Nephron progenitor cell (in vitro differentiated cells): ENCODE data around the gene NCAPG.

Source experiments
- DNase-seq: peaks from one replicate; pipeline ENCODE4 v3.0.0; 2021
- H3K27ac Mint-ChIP-seq: 2 replicates; pipeline ENCODE4 v1.8.0; 2021; ENCODE audit warnings: mild to moderate bottlenecking, moderate library complexity, mixed read lengths
- H3K27me3 Mint-ChIP-seq: 2 replicates; pipeline ENCODE4 v1.8.0; 2021; ENCODE audit warnings: mild to moderate bottlenecking, low read depth, mixed read lengths; ENCODE audit not compliant: poor library complexity
- H3K36me3 Mint-ChIP-seq: 2 replicates; pipeline ENCODE4 v1.8.0; 2021; ENCODE audit warnings: low read depth, mixed read lengths
- H3K4me1 Mint-ChIP-seq: 2 replicates; pipeline ENCODE4 v1.8.0; 2021; ENCODE audit warnings: mixed read lengths
- H3K4me3 Mint-ChIP-seq: 2 replicates; pipeline ENCODE4 v1.8.0; 2021; ENCODE audit warnings: mild to moderate bottlenecking, moderate library complexity, mixed read lengths
- H3K9me3 Mint-ChIP-seq: 2 replicates; pipeline ENCODE4 v1.8.0; 2021; ENCODE audit warnings: mild to moderate bottlenecking, moderate library complexity, mixed read lengths
- TF ChIP-seq, protein P1 (sequence below): fragments of 200-600 bp; sonication (generic); IDR thresholded peaks from 2 replicates; pipeline ENCODE4 v1.5.0; 2021; ENCODE audit warnings: antibody characterized with exemption

The NCAPG gene

DNA sequence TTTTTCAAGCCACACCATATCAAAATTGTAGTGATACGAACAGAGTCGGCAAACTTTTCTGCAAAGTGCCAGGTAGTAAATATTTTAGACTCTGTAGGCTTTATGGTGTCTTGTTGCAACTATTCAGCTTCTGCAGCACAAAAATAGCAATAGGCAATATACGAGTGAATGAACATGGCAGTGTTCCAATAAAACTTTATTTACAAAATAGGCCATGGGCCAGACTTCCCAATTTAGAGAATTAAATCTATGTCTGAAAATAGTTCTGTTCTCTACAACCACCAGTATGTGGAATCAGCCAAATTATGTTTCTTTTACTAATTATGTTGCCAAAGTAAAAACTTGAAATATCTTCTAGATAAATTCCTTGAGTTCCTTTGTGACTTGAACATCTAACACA lies 56.5 kb downstream of the NCAPG start:
- Mint-ChIP-seq H3K27ac (no peak overlapping the region), H3K4me1 (no peaks in the 10 kb centered on the region), H3K4me3 (no peak overlapping the region), H3K36me3 (peaks cover 31% of the 10 kb centered on the region), H3K9me3 (peaks cover 16% of the 10 kb centered on the region), H3K27me3 (no peaks in the 10 kb centered on the region)
- DNase-seq, result no peak
- TF ChIP-seq, protein P1, sequence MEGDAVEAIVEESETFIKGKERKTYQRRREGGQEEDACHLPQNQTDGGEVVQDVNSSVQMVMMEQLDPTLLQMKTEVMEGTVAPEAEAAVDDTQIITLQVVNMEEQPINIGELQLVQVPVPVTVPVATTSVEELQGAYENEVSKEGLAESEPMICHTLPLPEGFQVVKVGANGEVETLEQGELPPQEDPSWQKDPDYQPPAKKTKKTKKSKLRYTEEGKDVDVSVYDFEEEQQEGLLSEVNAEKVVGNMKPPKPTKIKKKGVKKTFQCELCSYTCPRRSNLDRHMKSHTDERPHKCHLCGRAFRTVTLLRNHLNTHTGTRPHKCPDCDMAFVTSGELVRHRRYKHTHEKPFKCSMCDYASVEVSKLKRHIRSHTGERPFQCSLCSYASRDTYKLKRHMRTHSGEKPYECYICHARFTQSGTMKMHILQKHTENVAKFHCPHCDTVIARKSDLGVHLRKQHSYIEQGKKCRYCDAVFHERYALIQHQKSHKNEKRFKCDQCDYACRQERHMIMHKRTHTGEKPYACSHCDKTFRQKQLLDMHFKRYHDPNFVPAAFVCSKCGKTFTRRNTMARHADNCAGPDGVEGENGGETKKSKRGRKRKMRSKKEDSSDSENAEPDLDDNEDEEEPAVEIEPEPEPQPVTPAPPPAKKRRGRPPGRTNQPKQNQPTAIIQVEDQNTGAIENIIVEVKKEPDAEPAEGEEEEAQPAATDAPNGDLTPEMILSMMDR, result no peak

DNA sequence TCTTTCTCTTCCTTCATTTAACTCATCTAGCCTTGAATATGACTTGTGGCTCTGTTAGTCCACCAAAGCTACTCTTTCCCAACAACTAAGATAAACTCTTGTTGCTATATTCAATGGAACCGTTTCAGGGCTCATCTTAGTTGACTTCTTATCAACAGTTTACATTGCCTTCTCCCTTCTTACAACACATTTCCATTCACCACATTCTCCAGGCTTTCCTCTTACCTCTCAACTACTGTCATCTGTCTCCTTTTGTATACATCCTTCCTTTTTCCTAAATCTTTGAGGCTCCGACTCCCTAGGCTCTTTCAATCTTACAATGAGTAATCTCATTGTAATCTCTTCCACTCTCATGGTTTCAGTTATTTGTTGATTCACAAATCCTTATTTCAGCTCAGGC lies 58.5 kb downstream of the NCAPG start:
- Mint-ChIP-seq H3K27ac (no peak overlapping the region), H3K36me3 (peaks cover 10% of the 10 kb centered on the region), H3K4me3 (no peak overlapping the region), H3K27me3 (no peaks in the 10 kb centered on the region), H3K9me3 (no peaks in the 10 kb centered on the region), H3K4me1 (no peaks in the 10 kb centered on the region)
- TF ChIP-seq, protein P1, result no peak
- DNase-seq, result no peak

DNA sequence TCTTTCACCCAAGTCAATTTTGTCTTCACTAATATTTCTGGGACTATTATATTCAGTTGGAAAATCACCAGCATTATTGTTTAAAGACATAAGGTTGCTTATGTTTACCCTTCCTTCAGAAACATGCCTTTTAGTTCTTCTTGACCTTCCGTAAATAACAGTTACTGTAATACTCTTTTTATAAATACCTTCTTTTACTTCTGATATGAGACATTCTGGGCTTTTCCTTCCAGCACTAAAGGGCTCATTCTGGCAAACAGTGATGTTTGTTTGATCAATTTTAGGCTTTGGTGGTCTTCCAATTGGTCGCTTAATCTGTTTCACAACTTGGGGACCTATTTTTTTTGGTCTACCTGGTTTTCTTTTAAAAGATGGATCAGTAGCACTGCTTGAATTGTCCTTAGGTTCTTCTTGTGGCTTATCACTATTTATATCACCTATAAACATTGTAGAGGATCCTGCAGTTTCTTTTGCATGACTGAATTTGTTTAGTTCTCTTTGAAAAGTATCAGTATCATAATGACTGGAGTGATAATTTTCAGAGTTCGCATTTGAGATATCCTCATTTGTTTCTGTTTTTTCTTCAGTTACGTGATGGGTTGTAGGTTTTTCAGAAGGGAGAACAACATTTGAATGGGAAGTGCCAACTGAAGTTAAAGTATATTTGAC lies 64.8 kb downstream of the NCAPG start:
- TF ChIP-seq, protein P1, result no peak
- no peak for DNase-seq
- H3K4me1 Mint-ChIP-seq, result no peaks in the 10 kb centered on the region
- no peak overlapping the region for H3K27ac Mint-ChIP-seq
- H3K36me3 Mint-ChIP-seq, result peaks cover 20% of the 10 kb centered on the region
- H3K4me3 Mint-ChIP-seq, result no peak overlapping the region
- no peaks in the 10 kb centered on the region for H3K27me3 Mint-ChIP-seq
- H3K9me3 Mint-ChIP-seq, result no peaks in the 10 kb centered on the region

DNA sequence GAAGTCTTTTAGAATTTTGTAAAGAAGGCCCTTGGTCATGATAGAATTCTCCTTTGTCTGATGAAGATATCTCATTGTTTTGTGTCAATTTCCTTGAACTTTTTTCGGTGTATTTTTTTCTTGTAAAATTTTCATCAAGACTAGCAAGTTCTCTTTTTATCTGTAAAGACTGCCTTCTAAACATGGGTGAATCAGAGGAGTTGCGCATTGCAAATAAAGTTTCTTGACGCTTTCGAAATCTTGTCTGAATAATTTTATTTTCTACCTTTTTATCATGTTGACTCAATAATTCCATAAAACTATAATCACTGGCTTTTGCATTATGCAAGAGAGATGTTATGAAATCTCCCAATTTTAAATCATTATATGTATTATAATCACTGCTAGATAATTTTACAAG lies 66.2 kb downstream of the NCAPG start:
- Mint-ChIP-seq H3K27ac (no peak overlapping the region), H3K9me3 (no peaks in the 10 kb centered on the region), H3K36me3 (peaks cover 20% of the 10 kb centered on the region), H3K4me3 (no peak overlapping the region), H3K4me1 (no peaks in the 10 kb centered on the region), H3K27me3 (no peaks in the 10 kb centered on the region)
- no peak for DNase-seq
- TF ChIP-seq, protein P1, result no peak

DNA sequence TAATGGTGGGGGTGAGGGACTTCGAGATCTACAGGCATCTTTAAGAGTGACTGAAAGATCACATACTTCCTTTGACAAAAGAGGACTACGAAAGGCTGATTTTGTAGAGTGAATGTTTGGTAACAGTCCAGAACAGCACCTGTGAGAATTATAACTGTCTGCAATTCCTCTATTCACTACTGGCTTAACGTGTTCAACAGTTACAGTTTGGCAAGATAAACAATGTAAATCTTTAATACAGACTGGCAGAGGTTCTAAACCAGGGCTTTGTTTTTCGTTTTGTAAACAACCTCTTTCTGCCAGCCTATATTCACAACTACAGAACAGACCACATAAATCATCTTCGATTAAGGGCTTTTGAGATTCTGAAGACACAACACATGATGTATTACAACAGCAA lies 66.9 kb downstream of the NCAPG start:
- DNase-seq, result no peak
- H3K9me3 Mint-ChIP-seq, result no peaks in the 10 kb centered on the region
- peaks cover 20% of the 10 kb centered on the region for H3K36me3 Mint-ChIP-seq
- no peak overlapping the region for H3K4me3 Mint-ChIP-seq
- no peaks in the 10 kb centered on the region for H3K4me1 Mint-ChIP-seq
- no peaks in the 10 kb centered on the region for H3K27me3 Mint-ChIP-seq
- H3K27ac Mint-ChIP-seq, result no peak overlapping the region
- TF ChIP-seq, protein P1, result no peak

DNA sequence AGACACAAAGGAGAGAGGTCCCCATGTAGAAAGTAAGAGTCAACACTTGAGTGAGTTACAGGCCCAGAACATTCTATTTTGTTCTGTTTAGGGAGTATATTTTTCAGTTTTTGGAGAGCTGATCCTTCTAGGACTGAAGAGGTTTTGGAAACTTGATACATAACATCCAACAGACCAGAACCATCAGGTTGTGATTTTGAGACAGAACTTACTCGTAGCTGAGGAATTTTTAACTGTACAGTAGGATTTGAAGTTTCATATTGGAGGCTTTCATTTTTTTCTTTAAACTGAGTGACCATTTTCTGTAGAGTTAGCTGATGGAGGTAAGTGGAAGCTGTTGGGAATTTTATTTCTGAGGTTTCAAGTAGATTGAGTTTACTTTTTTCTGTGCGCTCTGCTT lies 73.3 kb downstream of the NCAPG start:
- H3K27ac Mint-ChIP-seq, result peak overlapping the region; percentile 40
- H3K27me3 Mint-ChIP-seq, result no peaks in the 10 kb centered on the region
- H3K9me3 Mint-ChIP-seq, result no peaks in the 10 kb centered on the region
- no peak for DNase-seq
- H3K4me3 Mint-ChIP-seq, result no peak overlapping the region
- H3K4me1 Mint-ChIP-seq, result peaks cover 6% of the 10 kb centered on the region
- peaks cover 12% of the 10 kb centered on the region for H3K36me3 Mint-ChIP-seq
- TF ChIP-seq, protein P1, result no peak
